Left kidney (tissue), 2 donors: ENCODE data around the gene DLG2. TPM values are rescaled to one million over a fixed set of nuclear protein-coding genes. Genes with fewer than 3 reads are reported as not detected.
"Not testable (repeated sequence)": the region's sequence is repeated elsewhere in the genome, so short reads cannot be mapped to it uniquely, and the experiment has no call there.

ENCODE experiments used
- DNase-seq: peaks from one replicate; pipeline ENCODE4 v3.0.0-alpha.2; 2013
- polyA plus RNA-seq: library from polyadenylated mRNA; unstranded; fragments of 120-200 nt; gene quantifications from one replicate; pipeline ENCODE4 v1.2.1, GENCODE V29; 2013; ENCODE audit not compliant: insufficient read length

DLG2 gene
- polyA plus RNA-seq, 1 donor, result 13.4 TPM

DNA sequence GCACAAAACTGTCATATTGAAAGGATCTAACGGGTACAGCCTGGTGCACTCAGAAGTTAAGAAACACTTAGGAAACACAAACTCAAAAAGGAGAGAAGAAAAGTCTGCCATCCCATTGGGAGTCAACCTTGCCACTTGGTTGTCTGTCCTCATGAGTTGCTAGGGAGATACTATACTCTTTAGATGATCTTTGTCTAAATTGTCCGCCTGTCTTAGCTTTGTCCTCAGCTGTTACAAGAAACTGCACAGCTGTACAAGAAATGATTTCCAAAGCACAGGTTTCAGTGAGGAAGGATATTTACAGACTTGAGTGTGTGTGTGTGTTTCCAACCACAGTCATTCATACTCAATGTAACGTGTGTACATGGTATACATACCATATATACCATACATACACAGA, 2171.8 kb downstream of the DLG2 start:
- no peak for DNase-seq

GRCh38 chr11:83454674-83455073, 2172.5 kb downstream of the DLG2 start:
- DNase-seq, result no peak

- no peak for DNase-seq
Measured at GRCh38 chr11:83449338-83449913, 2177.7 kb downstream of the DLG2 start.

- no peak for DNase-seq
Measured at GRCh38 chr11:83448686-83449085, 2178.5 kb downstream of the DLG2 start.

DNA sequence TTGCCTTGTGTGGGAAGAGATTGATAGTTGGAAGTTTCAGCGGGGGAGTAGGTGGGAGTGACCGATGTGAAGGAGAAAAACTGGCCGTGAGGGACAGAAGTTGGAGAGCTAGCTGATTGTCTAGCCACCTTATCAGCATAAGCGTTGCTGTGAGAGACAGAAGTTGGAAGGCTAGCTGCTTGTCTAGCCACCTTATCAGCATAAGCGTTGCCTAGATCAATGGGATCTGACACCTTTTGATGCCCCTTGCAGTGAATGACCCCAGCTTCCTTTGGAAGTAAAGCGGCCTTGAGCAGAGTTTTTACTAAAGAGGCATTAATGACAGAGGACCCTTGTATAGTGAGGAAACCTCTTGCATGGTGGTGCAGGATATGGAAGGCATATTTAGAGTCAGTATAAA, 2183.3 kb downstream of the DLG2 start:
- DNase-seq, result not testable (repeated sequence)

GRCh38 chr11:83441601-83442000, 2185.5 kb downstream of the DLG2 start:
- no peak for DNase-seq

DNA sequence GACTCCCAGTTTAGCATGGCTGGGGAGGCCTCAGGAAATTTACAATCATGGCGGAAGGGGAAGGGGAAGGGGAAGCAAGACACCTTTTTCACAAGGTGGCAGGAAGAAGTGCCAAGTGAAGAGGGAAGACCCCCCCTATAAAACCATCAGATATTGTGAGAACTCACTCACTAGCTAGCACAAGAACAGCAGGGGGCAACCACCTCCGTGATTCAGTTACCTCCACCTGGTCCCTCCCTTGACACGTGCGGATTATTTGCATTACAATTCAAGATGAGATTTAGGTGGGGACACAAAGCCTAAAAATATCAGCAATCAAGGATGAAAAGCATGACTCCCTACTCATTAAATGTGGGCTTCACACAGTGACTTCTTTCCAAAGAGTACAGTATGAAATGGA, 2186.0 kb downstream of the DLG2 start:
- DNase-seq, result no peak

DNA sequence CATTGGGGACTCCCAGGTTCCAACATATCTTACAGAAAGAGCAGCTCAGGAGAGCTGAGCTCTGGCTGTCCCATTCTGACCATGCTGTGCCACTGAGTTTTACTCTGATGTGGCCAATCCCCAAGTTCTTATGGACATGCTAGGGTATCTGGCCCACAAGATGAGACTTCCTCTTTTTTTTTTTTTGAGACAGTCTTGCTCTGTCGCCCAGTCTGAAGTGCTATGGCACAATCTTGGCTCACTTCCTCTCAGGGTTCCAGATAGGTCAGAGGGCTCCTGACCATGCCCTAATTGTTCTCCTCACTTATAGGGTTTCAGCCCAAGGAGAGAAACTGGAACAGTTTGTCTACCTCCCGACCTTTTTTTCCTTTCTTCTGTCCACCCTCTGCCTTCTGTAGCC, 2188.7 kb downstream of the DLG2 start:
- DNase-seq, result no peak

DNA sequence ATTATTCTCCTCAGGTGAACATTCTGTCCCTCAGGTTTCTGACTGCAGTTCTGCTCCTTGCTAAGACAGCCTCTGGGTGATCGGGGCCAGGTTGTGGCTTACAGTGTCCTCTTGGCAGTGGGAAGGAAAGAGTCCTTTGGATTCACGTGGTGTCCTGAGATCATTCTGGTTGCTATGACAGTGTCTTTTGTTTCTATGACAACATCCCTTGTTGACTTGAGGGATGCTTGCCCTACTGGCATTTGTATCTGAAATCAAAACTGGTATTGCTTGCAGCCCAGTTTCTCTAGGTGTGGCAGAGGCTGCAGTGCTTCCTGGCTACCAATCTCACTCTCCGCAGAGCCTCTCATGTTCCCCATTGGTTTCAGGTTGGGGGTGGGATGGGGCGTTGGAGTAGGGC, 2189.2 kb downstream of the DLG2 start:
- no peak for DNase-seq

DNA sequence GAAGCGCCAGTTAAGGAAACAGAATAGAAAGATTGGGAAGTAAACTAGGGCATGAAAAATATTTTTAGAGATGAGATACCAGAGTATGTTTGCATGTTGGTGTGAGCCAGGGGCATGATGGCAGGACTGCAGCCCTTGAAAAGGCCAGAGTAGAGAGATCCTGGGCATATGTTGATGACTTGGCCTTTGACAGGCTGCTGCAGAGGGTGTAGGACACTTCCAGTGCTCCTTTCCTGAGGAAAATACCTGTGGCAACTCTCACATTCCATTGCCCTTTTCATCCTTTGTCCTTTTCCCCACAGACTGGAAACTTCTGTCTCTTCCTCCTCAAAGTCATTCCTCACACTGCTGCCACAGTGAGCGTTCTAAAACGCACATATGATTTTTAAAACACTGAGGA, 2190.3 kb downstream of the DLG2 start:
- DNase-seq, result no peak

GRCh38 chr11:83434812-83435211, 2192.3 kb downstream of the DLG2 start:
- not testable (repeated sequence) for DNase-seq

- no peak for DNase-seq
Measured at GRCh38 chr11:83427943-83428342, 2199.2 kb downstream of the DLG2 start.

DNA sequence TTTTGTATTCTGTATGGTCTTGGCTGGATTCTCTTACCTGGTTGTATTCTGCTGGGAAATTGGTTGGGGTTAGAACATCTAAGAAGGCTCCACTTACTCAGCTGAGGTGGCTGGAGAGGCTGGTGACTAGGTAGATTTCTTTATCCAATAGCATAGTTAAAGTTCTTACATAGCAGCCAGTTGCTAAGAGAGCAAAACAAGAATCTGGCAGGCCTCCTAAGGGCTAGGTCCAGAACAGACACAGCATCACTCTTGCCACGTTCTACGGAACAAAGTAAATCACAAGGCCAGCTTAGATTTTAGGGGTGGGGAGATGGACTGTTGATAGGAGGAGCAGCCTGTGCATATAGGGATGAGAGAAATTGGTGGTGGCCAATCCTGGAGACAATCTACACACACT, 2199.6 kb downstream of the DLG2 start:
- DNase-seq, result peak; percentile 28

GRCh38 chr11:83425137-83425466, 2202.0 kb downstream of the DLG2 start:
- no peak for DNase-seq

DNA sequence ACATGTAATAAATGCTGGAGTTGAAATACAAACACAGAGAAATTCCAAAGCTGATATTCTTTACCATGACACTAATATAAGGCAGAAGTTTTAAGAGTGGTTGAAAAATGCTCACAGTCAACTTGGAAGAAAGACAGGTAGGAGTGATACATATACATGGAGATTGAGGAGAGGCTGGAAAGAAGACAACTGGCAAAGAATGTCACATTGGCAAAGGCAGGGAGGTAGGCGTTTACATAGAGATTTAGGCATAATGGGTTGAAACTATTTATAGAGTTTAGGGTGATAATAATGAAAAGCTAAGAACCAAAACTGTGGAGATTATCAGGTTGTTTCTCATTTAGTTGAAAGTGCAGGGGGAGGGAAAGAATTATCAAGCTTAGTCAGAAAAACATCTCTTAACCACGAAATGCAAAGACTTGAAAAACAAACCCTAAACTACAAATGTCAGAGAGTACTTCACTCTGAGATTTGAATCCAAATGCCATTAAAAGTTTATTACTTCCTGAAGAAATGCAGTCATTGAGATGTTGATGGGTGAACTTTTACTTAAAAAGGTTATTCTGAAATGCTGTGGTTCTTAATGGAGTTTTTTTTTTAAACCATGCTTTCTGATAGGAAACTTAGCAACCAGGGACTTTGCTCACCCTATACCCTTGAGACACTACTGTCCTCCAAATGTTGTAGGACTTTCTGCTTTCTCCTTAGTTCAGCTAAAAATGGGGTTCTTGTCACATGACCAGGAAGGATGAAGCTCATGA, 2202.6 kb downstream of the DLG2 start:
- DNase-seq, result peak; percentile 6

DNA sequence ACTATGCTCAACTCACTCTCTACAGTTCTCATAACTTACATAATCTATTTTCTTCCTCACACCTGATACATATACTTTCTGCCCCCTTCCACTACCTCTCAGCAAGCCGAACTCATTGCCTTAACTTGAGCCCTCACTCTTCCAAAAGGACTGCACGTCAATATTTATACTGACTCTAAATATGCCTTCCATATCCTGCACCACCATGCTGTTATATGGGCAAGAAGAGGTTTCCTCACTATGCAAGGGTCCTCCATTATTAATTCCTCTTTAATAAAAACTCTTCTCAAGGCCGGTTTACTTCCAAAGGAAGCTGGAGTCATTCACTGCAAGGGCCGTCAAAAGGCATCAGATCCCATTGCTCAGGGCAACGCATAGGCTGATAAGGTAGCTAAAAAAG, 2204.5 kb downstream of the DLG2 start:
- DNase-seq, result not testable (repeated sequence)

DNA sequence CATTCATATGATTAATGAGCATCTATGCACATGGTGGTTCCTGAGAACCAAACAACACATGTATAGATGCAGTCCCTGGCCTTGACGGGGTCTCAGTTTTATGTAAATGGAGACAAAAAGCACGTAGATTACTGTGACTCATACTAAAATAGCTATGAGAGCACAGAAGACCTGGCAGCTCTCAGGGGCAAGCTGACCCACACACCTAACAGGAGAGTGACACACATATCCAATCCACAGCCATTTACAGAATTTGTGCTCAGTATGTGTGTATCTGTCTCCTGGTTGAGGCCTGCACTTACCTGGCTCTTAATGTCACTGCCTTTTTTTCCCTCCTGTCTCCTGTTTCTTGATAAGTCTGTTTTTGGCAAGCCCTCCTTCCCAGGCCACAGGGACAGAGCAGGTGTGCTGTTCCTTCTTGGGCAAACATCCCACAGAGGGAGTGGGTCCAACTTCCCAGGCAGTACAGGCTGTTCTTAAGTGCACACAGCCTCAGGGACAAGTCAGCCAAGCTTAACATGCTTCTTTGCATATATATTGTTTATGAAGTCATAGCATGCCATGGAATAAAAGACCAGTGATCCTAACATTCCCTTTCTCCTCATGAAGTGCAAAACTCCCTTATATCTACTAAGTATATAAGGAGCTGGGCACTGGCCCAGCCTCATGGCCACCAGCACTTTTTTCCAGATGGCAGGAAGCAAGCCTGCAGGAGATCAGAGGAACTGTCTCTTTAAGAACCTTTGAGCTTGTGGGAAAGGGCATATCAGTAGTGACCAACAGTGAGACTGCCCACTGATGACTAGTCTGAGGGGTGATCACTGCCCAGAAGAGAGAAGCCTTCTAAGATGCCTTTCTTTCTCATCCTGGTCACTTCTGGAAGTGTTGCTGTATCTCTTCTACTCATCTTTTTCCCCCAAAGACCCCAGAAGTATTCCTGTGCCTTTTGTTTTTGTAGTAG, 2216.3 kb downstream of the DLG2 start:
- DNase-seq, result no peak

- no peak for DNase-seq
Measured at GRCh38 chr11:83409891-83410290, 2217.3 kb downstream of the DLG2 start.

GRCh38 chr11:83409476-83409875, 2217.7 kb downstream of the DLG2 start:
- DNase-seq, result no peak

- no peak for DNase-seq
Measured at GRCh38 chr11:83408946-83409345, 2218.2 kb downstream of the DLG2 start.
